Measurements from ENCODE around the gene ZBTB17.

DNA sequence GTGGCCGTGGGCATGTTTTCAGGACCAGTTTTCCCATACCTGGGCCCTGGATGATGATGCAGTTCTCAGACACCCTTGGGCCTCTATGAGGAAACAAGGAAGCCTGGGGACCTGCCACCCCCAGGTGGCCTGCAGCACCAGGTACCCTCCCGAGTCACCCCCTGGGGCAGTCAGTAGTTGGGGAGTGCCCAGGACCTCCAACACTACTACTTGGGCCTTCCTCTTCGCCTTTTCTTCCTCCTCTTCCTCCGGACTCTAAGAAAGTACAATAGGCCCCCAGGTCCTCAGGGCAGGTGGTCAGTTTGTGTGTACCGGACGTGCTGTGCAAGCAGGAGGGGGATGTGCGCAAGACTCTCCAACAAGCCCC is 16.3 kb upstream of the ZBTB17 start:
- TF ChIP-seq, protein P1, sequence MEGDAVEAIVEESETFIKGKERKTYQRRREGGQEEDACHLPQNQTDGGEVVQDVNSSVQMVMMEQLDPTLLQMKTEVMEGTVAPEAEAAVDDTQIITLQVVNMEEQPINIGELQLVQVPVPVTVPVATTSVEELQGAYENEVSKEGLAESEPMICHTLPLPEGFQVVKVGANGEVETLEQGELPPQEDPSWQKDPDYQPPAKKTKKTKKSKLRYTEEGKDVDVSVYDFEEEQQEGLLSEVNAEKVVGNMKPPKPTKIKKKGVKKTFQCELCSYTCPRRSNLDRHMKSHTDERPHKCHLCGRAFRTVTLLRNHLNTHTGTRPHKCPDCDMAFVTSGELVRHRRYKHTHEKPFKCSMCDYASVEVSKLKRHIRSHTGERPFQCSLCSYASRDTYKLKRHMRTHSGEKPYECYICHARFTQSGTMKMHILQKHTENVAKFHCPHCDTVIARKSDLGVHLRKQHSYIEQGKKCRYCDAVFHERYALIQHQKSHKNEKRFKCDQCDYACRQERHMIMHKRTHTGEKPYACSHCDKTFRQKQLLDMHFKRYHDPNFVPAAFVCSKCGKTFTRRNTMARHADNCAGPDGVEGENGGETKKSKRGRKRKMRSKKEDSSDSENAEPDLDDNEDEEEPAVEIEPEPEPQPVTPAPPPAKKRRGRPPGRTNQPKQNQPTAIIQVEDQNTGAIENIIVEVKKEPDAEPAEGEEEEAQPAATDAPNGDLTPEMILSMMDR (IDR thresholded peaks at IDR 0.05), result no peak
- TF ChIP-seq POLR2AphosphoS5 (IDR thresholded peaks at IDR 0.05) (no peak), POLR2A (IDR thresholded peaks at IDR 0.05) (no peak)

Data from prostate gland (tissue), 2 donors.